ENCODE results near the gene SMURF2. TPM values are rescaled to one million over a fixed set of nuclear protein-coding genes. Genes with fewer than 3 reads are reported as not detected.
A peak's percentile ranks its signal among the peaks of the same experiment; 100 is the strongest.
"Not testable (repeated sequence)": the region's sequence is repeated elsewhere in the genome, so short reads cannot be mapped to it uniquely, and the experiment has no call there.

The SMURF2 gene
- total and polyA plus RNA-seq, 8 donors: 41.6 to 67.6 (median 52.7) TPM

GRCh38 chr17:64683796-64684195, 21.7 kb upstream of the SMURF2 start:
- intact Hi-C loops (cut with DNase I): no loop called here
- H3K9me3 ChIP-seq: no peaks in the 10 kb centered on the region
- H3K27me3 ChIP-seq: no peaks in the 10 kb centered on the region
- no peak overlapping the region for H3K4me3 ChIP-seq
- DNase-seq (no peak), ATAC-seq (no peak)
- H3K27ac ChIP-seq: no peak overlapping the region
- TF ChIP-seq, protein P1, sequence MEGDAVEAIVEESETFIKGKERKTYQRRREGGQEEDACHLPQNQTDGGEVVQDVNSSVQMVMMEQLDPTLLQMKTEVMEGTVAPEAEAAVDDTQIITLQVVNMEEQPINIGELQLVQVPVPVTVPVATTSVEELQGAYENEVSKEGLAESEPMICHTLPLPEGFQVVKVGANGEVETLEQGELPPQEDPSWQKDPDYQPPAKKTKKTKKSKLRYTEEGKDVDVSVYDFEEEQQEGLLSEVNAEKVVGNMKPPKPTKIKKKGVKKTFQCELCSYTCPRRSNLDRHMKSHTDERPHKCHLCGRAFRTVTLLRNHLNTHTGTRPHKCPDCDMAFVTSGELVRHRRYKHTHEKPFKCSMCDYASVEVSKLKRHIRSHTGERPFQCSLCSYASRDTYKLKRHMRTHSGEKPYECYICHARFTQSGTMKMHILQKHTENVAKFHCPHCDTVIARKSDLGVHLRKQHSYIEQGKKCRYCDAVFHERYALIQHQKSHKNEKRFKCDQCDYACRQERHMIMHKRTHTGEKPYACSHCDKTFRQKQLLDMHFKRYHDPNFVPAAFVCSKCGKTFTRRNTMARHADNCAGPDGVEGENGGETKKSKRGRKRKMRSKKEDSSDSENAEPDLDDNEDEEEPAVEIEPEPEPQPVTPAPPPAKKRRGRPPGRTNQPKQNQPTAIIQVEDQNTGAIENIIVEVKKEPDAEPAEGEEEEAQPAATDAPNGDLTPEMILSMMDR (IDR thresholded peaks at IDR 0.05): no peak
- no peaks in the 10 kb centered on the region for H3K36me3 ChIP-seq
- no peaks in the 10 kb centered on the region for H3K4me1 ChIP-seq

- Histone ChIP-seq H3K4me3 (no peak overlapping the region), H3K27me3 (no peaks in the 10 kb centered on the region), H3K9me3 (no peaks in the 10 kb centered on the region), H3K4me1 (no peaks in the 10 kb centered on the region), H3K36me3 (no peaks in the 10 kb centered on the region), H3K27ac (no peak overlapping the region)
- TF ChIP-seq, protein P1 (IDR thresholded peaks at IDR 0.05): no peak
- ATAC-seq (no peak), DNase-seq (no peak)
- intact Hi-C loops (cut with DNase I): no loop called here
Measured at GRCh38 chr17:64682261-64683181, 20.4 kb upstream of the SMURF2 start.

- Histone ChIP-seq H3K36me3 (no peaks in the 10 kb centered on the region), H3K9me3 (no peaks in the 10 kb centered on the region), H3K27me3 (no peaks in the 10 kb centered on the region), H3K4me1 (no peaks in the 10 kb centered on the region), H3K4me3 (no peak overlapping the region), H3K27ac (no peak overlapping the region)
- TF ChIP-seq, protein P1 (IDR thresholded peaks at IDR 0.05): no peak
- DNase-seq (no peak), ATAC-seq (no peak)
- intact Hi-C loops (cut with DNase I): no loop called here
Measured at GRCh38 chr17:64679710-64680216, 17.7 kb upstream of the SMURF2 start.

GRCh38 chr17:64676763-64677162, 14.7 kb upstream of the SMURF2 start:
- no peaks in the 10 kb centered on the region for H3K4me1 ChIP-seq
- intact Hi-C loops (cut with DNase I): no loop called here
- H3K27me3 ChIP-seq: no peaks in the 10 kb centered on the region
- H3K4me3 ChIP-seq: no peak overlapping the region
- H3K36me3 ChIP-seq: no peaks in the 10 kb centered on the region
- no peak for ATAC-seq
- H3K9me3 ChIP-seq: no peaks in the 10 kb centered on the region
- TF ChIP-seq, protein P1 (IDR thresholded peaks at IDR 0.05): no peak
- DNase-seq: no peak
- H3K27ac ChIP-seq: no peak overlapping the region

- H3K9me3 ChIP-seq, H3K27ac ChIP-seq: not testable (repeated sequence)
- peak; percentile 44 for ATAC-seq
Measured at GRCh38 chr17:64670843-64671590, 8.9 kb upstream of the SMURF2 start.

GRCh38 chr17:64667807-64668721, 6.0 kb upstream of the SMURF2 start:
- H3K9me3 ChIP-seq; H3K36me3 ChIP-seq; intact Hi-C loops (cut with DNase I); DNase-seq; H3K4me3 ChIP-seq; H3K27me3 ChIP-seq; H3K27ac ChIP-seq; H3K4me1 ChIP-seq: not testable (repeated sequence)
- ATAC-seq: peak; percentile 60

More at GRCh38 chr17:64670843-64671590, 8.9 kb upstream of the SMURF2 start:
- DNase-seq; H3K4me1 ChIP-seq; intact Hi-C loops (cut with DNase I); H3K4me3 ChIP-seq; H3K27me3 ChIP-seq; H3K36me3 ChIP-seq: not testable (repeated sequence)

- H3K36me3 ChIP-seq; H3K4me3 ChIP-seq; H3K9me3 ChIP-seq; DNase-seq; intact Hi-C loops (cut with DNase I); ATAC-seq; H3K27me3 ChIP-seq; H3K27ac ChIP-seq: not testable (repeated sequence)
- peaks cover 0 to 28% of the 10 kb centered on the region in 2 donors for H3K4me1 ChIP-seq
Measured at GRCh38 chr17:64664299-64664981, 2.3 kb upstream of the SMURF2 start.

Data from left lung (tissue), 10 donors.